ENCODE results near the gene MAPKAPK3.

GRCh38 chr3:50609071-50609762 lies 7.7 kb upstream of the MAPKAPK3 start:
- no peak for TF ChIP-seq CTCF (IDR thresholded peaks at IDR 0.05)
- TF ChIP-seq POLR2AphosphoS5 (IDR thresholded peaks at IDR 0.05): no peak
- no peak for TF ChIP-seq POLR2A (IDR thresholded peaks at IDR 0.05)
- TF ChIP-seq EP300 (IDR thresholded peaks at IDR 0.05; ENCODE audit: low read depth): no peak
